A673 (cell line): ENCODE measurements around the gene SOX15. TPM values are rescaled to one million over a fixed set of nuclear protein-coding genes. Genes with fewer than 3 reads are reported as not detected.
A peak's percentile ranks its signal among the peaks of the same experiment; 100 is the strongest.

Experiments used
- BruUV-seq: library from RNA; stranded (reverse); fragments of 400-500 nt; replicated peaks from 2 replicates; lab custom pipeline; 2021; lab: Mats Ljungman, UMichigan
- CTCF ChIA-PET: fragments of 300-600 bp; sonication (Branson Sonifier 250); formaldehyde crosslinking; loops from one replicate; lab custom pipeline; 2022; ENCODE audit warnings: antibody characterized with exemption; lab: Charles Lee
- POLR2A ChIA-PET: fragments of 300-600 bp; sonication (Branson Sonifier 250); formaldehyde crosslinking; loops from one replicate; lab custom pipeline; 2022; ENCODE audit warnings: antibody characterized with exemption; ENCODE audit not compliant: low non-redundant PET; lab: Charles Lee
- DNase-seq: peaks from one replicate; pipeline ENCODE4 v3.0.0-alpha.2; 2015; ENCODE audit warnings: low spot score
- H3K27ac ChIP-seq: fragments of 200-600 bp; sonication (generic); 2 replicates; pipeline ENCODE4 v1.5.1; 2016; ENCODE audit warnings: mixed run types, low read depth, mild to moderate bottlenecking, mixed read lengths, antibody characterized with exemption, low read length; ENCODE audit not compliant: poor library complexity, severe bottlenecking
- H3K27me3 ChIP-seq: fragments of 200-600 bp; sonication (generic); replicated peaks from 2 replicates; pipeline ENCODE4 v1.6.1; 2017; ENCODE audit warnings: mixed run types, low read depth, mild to moderate bottlenecking, mixed read lengths, antibody characterized with exemption, low read length; ENCODE audit not compliant: insufficient read depth, poor library complexity
- H3K36me3 ChIP-seq: fragments of 200-600 bp; sonication (generic); 2 replicates; pipeline ENCODE4 v1.6.1; 2016; ENCODE audit warnings: mixed run types, mild to moderate bottlenecking, mixed read lengths, antibody characterized with exemption, low read length; ENCODE audit not compliant: insufficient read depth, poor library complexity, severe bottlenecking
- H3K4me1 ChIP-seq: fragments of 200-600 bp; sonication (generic); 2 replicates; pipeline ENCODE4 v1.6.1; 2017; ENCODE audit warnings: mixed run types, mild to moderate bottlenecking, mixed read lengths, antibody characterized with exemption, low read length; ENCODE audit not compliant: insufficient read depth, poor library complexity, severe bottlenecking
- H3K4me3 ChIP-seq: fragments of 200-600 bp; sonication (generic); 2 replicates; pipeline ENCODE4 v1.5.1; 2016; ENCODE audit warnings: low read depth, mixed run types, mild to moderate bottlenecking, mixed read lengths, low read length; ENCODE audit not compliant: poor library complexity, severe bottlenecking
- H3K9me3 ChIP-seq: fragments of 200-600 bp; sonication (generic); 2 replicates; pipeline ENCODE4 v1.6.1; 2016; ENCODE audit warnings: mixed run types, low read depth, mild to moderate bottlenecking, mixed read lengths, antibody characterized with exemption, low read length; ENCODE audit not compliant: poor library complexity, severe bottlenecking
- CTCF ChIP-seq: fragments of 300-800, 200-600 bp; sonication (generic); conservative IDR thresholded peaks from 2 replicates; pipeline ENCODE4 v1.5.1; 2017; ENCODE audit warnings: low read depth, mild to moderate bottlenecking, antibody characterized with exemption, low read length, moderate library complexity, mixed read lengths
- EZH2 ChIP-seq: fragments of 200-600 bp; sonication (generic); IDR thresholded peaks from 2 replicates; pipeline ENCODE4 v1.6.1; 2017; ENCODE audit warnings: borderline replicate concordance, low read depth, mild to moderate bottlenecking, mixed read lengths, antibody characterized with exemption, low read length; ENCODE audit not compliant: poor library complexity, severe bottlenecking
- intact Hi-C: fragments of 100-400 bp; cut with micrococcal nuclease; formaldehyde crosslinking; loops from one replicate; pipeline ENCODE4 v1.10.0; 2022; ENCODE audit not compliant: unreplicated experiment
- total RNA-seq: library from RNA; stranded (reverse); gene quantifications from 2 replicates; pipeline ENCODE4 v1.2.3, GENCODE V29; 2021

SOX15 gene
- total RNA-seq, 1 experiment from 2014 or later, result 1.3 TPM

- TF ChIP-seq CTCF (no peak), EZH2 (no peak)
- H3K27me3 ChIP-seq, result no peaks in the 10 kb centered on the region
- H3K27ac ChIP-seq, result no peak overlapping the region
- H3K4me3 ChIP-seq, result peak overlapping the region; percentile 90
- intact Hi-C loops, result no loop called here
- H3K4me1 ChIP-seq, result peaks cover 23% of the 10 kb centered on the region
- H3K9me3 ChIP-seq, result no peaks in the 10 kb centered on the region
- ChIA-PET CTCF (interaction anchor here (0.7 kb wide), 1 partner anchor 271 kb away, joined by 4 read pairs; no protein-coding TSS in a partner anchor), POLR2A (no interaction called here)
- no peak for DNase-seq
- no TSS peak for BruUV-seq
- H3K36me3 ChIP-seq, result peaks cover 38% of the 10 kb centered on the region
These were observed 26.6 kb downstream of the SOX15 start for GRCh38 chr17:7563115-7563869.

DNA sequence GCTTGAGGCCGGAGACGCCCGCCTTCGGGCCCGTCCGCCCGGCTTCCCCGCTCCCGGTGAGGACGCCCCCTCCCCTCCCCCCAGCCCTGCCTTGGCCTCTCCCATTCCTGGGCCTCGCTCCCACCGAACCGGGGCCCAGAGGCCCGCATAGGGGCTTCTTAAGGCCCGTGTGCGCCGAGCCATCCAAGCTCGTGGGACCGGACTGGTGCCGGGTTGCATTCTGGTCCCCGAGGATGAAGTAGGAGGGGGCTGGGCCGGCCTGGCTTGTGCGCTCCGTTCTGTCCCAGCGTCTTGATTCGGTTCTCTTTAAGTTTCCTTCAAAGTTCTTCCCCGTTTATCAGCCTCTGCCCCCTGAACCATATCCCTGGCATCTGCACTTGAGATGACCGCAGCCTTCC lies 27.7 kb downstream of the SOX15 start:
- Histone ChIP-seq H3K9me3 (no peaks in the 10 kb centered on the region), H3K27ac (peak overlapping the region; percentile 92), H3K4me3 (peak overlapping the region; percentile 90), H3K4me1 (peaks cover 33% of the 10 kb centered on the region), H3K27me3 (no peaks in the 10 kb centered on the region), H3K36me3 (peaks cover 38% of the 10 kb centered on the region)
- intact Hi-C loops, result no loop called here
- no peak for TF ChIP-seq EZH2
- TF ChIP-seq CTCF, result no peak
- ChIA-PET CTCF (no interaction called here), POLR2A (no interaction called here)
- no peak for DNase-seq
- TSS peak; percentile 43 for BruUV-seq

DNA sequence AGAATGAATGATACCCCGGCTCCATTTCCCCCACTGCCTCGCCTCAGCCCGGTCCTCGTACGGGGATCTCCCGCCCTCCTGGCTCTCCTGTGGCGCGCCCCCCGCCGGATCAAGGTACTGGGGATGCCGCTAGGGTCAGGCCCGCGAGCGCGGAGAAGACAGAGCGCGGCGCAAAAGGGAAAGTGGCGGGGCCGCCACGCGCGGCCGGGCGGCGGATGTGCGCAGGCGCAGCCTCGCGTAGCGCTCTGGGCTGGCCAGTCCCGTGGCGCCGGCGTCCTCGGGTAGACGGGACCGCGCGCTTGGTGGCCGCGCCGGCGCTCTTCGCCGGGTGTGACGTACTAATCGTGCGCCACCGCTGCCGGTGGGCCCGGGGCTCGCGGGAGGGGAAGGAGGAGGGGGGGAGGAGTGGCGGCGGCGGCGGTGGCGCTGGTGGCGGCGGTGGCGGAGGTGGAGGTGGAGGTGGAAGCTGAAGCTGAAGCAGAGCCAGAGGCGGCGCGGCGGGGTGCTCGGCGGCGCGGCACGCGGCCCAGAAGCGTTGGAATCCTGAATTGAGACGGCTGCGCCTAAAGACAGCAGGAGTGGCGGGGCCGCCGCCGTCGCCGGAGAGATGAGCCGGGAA lies 28.2 kb downstream of the SOX15 start, which contains the start of gene SENP3:
Gene SENP3 (plus strand): TSS at position 331 of the 619 bp plus-strand sequence. CDS start 1,158 bp downstream, outside the sequence.
- no peaks in the 10 kb centered on the region for H3K9me3 ChIP-seq
- no TSS peak for BruUV-seq
- peak within 1 kb of the TSS; percentile 90 for H3K4me3 ChIP-seq
- peak within 1 kb of the TSS; percentile 92 for H3K27ac ChIP-seq
- peaks cover 35% of the 10 kb centered on the region for H3K36me3 ChIP-seq
- intact Hi-C loops, result loop anchor here (1.0 to 2.0 kb wide), 3 partner anchors 47 to 205 kb away; no protein-coding TSS in a partner anchor
- peaks cover 33% of the 10 kb centered on the region for H3K4me1 ChIP-seq
- TF ChIP-seq CTCF, result no peak
- TF ChIP-seq EZH2, result no peak
- ChIA-PET CTCF (interaction anchor here (0.6 to 1.8 kb wide), 4 partner anchors 48 to 538 kb away, joined by 3 to 32 read pairs (median 6); partner anchors contain the start of genes TP53 and WRAP53), POLR2A (no interaction called here)
- no peaks in the 10 kb centered on the region for H3K27me3 ChIP-seq
- DNase-seq, result peak; percentile 96
